NT2/D1 (cell line): ENCODE data around the gene IL36B.

Experiments
- DNase-seq: peaks from one replicate; pipeline ENCODE4 v3.0.0-alpha.2; 2011; ENCODE audit warnings: low read depth, low spot score
- H3K27me3 ChIP-seq: 2 replicates; pipeline ENCODE4 v1.6.0; 2011; ENCODE audit warnings: mild to moderate bottlenecking; ENCODE audit not compliant: insufficient read length, insufficient read depth
- H3K36me3 ChIP-seq: 2 replicates; pipeline ENCODE4 v1.6.1; 2011; ENCODE audit warnings: mild to moderate bottlenecking, low read length, mixed read lengths; ENCODE audit not compliant: insufficient read depth, insufficient read length
- H3K4me1 ChIP-seq: 2 replicates; pipeline ENCODE4 v1.5.1; 2011; ENCODE audit not compliant: insufficient read depth, insufficient read length
- H3K4me3 ChIP-seq: 2 replicates; pipeline ENCODE4 v1.5.1; 2011; ENCODE audit warnings: low read depth; ENCODE audit not compliant: insufficient read length
- H3K9ac ChIP-seq: 2 replicates; pipeline ENCODE4 v1.6.0; 2011; ENCODE audit warnings: low read depth; ENCODE audit not compliant: insufficient read length
- H3K9me3 ChIP-seq: 2 replicates; pipeline ENCODE4 v1.5.1; 2011; ENCODE audit warnings: mild to moderate bottlenecking, low read length; ENCODE audit not compliant: insufficient read depth
- SUZ12 ChIP-seq: IDR thresholded peaks from 2 replicates; pipeline ENCODE4 v1.6.1; 2011; ENCODE audit not compliant: insufficient read length, insufficient read depth; ENCODE audit errors: extremely low read depth
- YY1 ChIP-seq: IDR thresholded peaks from 2 replicates; pipeline ENCODE4 v1.6.1; 2011; ENCODE audit not compliant: insufficient read length, insufficient read depth
- ZNF274 ChIP-seq: IDR thresholded peaks from 2 replicates; pipeline ENCODE4 v1.6.1; 2011; ENCODE audit warnings: mild to moderate bottlenecking, low read depth, low read length

The IL36B gene

DNA sequence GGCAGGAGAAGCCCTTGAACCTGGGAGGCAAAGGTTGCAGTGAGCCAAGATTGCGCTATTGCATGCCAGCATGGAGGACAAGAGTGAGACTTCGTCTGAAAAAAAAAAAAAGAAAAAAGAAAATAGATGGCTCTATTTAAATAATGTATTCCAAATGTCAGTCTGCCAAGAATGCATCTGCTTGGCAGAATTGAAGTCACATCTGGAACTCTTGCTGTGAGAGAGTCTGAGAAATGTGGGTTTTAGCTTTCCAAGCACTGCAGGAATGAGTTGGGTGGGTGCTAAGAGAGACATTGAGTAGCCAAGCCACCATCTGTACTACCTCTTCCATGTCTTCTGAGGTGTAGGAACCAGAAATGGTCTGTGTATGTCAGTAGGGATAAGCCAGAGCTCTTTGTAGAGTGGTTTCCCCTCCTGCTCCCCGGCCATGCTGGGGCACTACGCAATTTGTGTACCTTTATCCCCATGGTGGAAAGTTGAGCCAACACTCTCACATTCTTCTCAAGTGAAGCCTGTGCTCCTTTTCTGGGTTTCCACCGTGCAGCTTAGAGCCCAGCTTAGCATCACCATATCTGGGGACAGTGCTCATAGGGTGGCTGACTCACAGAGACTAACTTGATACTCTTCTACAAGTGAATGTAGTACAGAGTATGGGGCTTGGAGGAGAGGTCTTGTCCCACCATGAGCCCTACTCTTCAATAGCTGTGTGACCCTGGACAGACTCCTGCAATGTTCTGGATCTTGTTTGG lies 40.4 kb upstream of the IL36B start:
- peaks cover 7% of the 10 kb centered on the region; the same call in 1 of the 2 replicates for H3K9me3 ChIP-seq
- H3K4me1 ChIP-seq, result no peaks in the 10 kb centered on the region
- no peaks in the 10 kb centered on the region for H3K36me3 ChIP-seq
- H3K4me3 ChIP-seq, result no peak overlapping the region
- no peak for DNase-seq
- no peak overlapping the region for H3K9ac ChIP-seq
- no peaks in the 10 kb centered on the region for H3K27me3 ChIP-seq
- TF ChIP-seq SUZ12 (no peak), ZNF274 (no peak), YY1 (no peak)

- DNase-seq, result no peak
- H3K27me3 ChIP-seq, result no peaks in the 10 kb centered on the region
- TF ChIP-seq ZNF274 (no peak), SUZ12 (no peak), YY1 (no peak)
Observed at GRCh38 chr2:113091231-113091896, 38.7 kb upstream of the IL36B start.

DNA sequence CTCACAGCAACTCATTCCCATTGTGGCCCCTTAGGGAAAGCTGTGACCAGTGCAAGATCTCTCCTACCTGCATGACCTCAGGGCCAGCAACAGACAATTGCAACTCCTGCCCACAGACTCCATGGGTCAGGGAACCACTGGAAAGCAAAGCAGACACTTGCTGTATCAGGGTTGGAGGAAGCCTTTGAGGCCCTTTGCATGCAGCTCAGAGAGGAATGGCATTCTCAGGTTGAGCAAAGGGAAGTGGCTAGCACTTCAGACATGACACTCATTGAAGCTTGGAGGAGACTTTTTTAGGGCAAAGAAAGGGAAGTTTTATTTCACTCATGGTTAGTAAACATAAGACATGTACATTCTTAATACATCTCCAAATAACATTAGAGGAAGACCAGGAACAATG lies 37.2 kb upstream of the IL36B start:
- no peak for DNase-seq
- TF ChIP-seq ZNF274, result no peak
- no peak for TF ChIP-seq YY1
- TF ChIP-seq SUZ12, result no peak
- Histone ChIP-seq H3K4me3 (no peak overlapping the region), H3K36me3 (no peaks in the 10 kb centered on the region), H3K27me3 (no peaks in the 10 kb centered on the region), H3K9me3 (no peaks in the 10 kb centered on the region), H3K4me1 (no peaks in the 10 kb centered on the region), H3K9ac (no peak overlapping the region)

More at GRCh38 chr2:113091231-113091896, 38.7 kb upstream of the IL36B start:
- H3K9me3 ChIP-seq, result no peaks in the 10 kb centered on the region
- no peaks in the 10 kb centered on the region for H3K36me3 ChIP-seq
- no peaks in the 10 kb centered on the region for H3K4me1 ChIP-seq
- H3K9ac ChIP-seq, result no peak overlapping the region
- H3K4me3 ChIP-seq, result no peak overlapping the region

DNA sequence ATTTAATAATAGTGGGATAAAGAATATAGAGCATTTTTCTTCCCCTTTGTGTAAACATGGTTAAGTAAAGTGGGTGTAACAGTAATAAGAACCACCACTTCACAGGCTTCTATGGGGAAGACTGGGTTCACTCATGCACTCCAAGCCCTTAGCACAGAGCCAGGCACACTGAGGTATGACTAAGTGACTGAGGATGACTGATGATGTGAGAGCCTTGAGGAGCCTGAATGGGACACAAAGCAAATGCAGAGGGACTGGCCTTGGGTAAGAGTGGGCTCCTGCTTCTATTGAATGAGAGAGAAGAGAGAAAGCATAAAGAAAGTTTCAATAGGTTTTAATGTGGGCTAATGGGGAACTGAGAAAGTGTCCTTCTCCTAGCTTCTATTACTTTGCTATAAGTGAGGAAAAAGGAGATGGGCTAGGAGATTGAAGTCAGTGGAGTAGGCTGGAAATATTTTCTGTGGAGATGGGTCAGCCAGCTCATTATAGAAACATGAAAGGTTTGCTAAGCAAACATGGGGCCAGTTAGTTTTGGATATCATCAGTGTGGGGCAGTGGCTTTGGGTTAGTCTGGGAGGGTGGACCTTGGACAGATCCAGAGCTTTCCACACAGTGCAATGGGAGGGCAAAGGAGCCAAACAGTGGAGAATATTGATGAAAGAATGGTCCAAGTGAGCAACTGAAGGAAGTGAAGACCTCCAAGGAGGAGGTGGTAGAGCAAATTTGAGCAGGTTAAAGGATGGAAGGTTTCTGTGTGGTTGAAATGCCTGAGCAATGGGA lies 35.7 kb upstream of the IL36B start:
- no peak overlapping the region for H3K9ac ChIP-seq
- no peak overlapping the region for H3K4me3 ChIP-seq
- H3K36me3 ChIP-seq, result no peaks in the 10 kb centered on the region
- no peaks in the 10 kb centered on the region for H3K4me1 ChIP-seq
- TF ChIP-seq YY1 (no peak), SUZ12 (no peak)
- no peaks in the 10 kb centered on the region for H3K27me3 ChIP-seq
- DNase-seq, result no peak
- H3K9me3 ChIP-seq, result no peaks in the 10 kb centered on the region

DNA sequence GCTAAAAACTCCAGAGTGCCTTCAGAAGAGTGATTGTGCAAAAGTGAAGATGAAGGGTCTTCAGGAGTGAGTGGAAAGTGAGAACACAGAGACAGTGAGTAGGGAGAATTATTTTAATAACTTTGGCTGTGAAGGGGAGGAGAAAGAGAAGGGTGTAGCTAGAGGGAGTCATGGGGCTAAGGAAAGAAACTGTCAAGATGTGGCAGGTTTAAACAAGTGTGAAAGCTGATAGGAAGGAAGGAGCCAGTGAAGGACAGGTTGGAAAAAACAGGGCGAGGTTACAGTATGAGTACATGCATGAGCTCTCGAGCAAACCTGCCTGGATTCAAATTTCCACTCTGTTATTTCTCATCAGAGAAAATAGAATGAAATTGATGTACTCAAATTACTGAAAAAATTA lies 32.9 kb upstream of the IL36B start:
- Histone ChIP-seq H3K9me3 (no peaks in the 10 kb centered on the region), H3K27me3 (no peaks in the 10 kb centered on the region), H3K9ac (no peak overlapping the region), H3K4me1 (no peaks in the 10 kb centered on the region), H3K36me3 (no peaks in the 10 kb centered on the region), H3K4me3 (no peak overlapping the region)
- no peak for DNase-seq
- TF ChIP-seq SUZ12 (no peak), YY1 (no peak), ZNF274 (no peak)

GRCh38 chr2:113084249-113085000 lies 31.8 kb upstream of the IL36B start:
- Histone ChIP-seq H3K9me3 (no peaks in the 10 kb centered on the region), H3K9ac (no peak overlapping the region), H3K4me3 (no peak overlapping the region), H3K27me3 (no peaks in the 10 kb centered on the region), H3K36me3 (no peaks in the 10 kb centered on the region), H3K4me1 (no peaks in the 10 kb centered on the region)
- TF ChIP-seq YY1, result no peak
- no peak for TF ChIP-seq SUZ12
- no peak for TF ChIP-seq ZNF274
- no peak for DNase-seq
